ENCODE measurements around the gene FBXO15.
A peak's percentile ranks its signal among the peaks of the same experiment; 100 is the strongest.

Gene FBXO15, protein sequence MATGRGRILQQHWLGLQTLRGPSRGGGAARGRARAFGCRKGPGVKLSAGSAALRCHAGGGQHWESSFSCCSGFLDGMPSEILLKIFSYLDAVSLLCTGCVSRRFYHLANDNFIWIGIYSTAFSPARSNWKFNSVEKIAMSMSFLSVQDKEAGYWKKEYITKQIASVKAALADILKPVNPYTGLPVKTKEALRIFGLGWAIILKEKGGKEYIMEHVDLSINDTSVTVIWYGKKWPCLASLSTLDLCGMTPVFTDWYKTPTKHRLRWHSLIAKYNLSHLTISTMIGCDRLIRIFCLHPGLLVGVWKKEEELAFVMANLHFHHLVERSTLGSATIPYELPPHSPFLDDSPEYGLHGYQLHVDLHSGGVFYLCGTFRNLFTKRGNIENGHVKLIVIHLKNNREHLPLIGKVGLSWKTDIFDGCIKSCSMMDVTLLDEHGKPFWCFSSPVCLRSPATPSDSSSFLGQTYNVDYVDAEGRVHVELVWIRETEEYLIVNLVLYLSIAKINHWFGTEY

DNA sequence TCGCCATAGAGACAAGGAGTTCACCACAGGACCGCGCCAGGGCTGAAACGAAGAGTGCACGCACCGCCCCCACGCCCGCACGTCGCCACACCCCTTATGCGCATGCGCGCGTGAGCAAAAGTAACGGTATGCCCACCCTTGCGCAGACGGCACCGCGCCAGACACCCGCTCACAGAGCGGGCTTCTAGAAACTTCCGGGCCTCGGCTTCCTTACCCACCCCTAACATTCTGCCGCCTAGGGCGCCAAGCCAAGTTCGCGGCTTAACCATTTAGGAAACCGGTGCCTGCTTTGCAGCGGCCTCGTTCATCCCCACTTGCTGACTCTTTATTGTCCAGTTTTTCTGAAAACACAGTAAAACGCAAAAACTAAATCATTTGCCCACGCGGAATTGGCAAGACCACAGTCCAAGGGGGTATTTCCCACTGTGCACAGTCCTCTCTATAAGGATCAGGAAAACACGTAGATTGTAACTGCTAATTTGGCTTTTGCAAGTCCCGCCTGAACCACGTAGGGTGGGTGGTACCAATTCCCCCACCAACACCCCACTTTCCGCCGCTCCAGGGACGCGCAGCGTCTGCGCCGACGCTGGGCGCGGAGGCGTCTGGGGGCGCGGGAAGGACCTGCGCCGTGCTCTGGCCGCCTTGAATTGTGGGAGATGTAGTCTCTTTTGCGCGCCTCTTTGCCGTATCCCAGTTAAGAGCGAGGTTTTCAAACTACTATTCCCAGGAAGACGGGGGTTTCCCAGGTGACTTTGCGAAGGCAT lies at the start of gene FBXO15, which contains the start of gene TIMM21:
Gene FBXO15, minus strand, starts transcription at position 56 of the 764 bp plus-strand sequence. Its CDS starts 49 bp downstream, at position 7.
Gene TIMM21, plus strand, starts transcription at position 745 of the 764 bp plus-strand sequence. CDS start 286 bp downstream, outside the sequence.
- peak; percentile 81 to 84 for DNase-seq

DNA sequence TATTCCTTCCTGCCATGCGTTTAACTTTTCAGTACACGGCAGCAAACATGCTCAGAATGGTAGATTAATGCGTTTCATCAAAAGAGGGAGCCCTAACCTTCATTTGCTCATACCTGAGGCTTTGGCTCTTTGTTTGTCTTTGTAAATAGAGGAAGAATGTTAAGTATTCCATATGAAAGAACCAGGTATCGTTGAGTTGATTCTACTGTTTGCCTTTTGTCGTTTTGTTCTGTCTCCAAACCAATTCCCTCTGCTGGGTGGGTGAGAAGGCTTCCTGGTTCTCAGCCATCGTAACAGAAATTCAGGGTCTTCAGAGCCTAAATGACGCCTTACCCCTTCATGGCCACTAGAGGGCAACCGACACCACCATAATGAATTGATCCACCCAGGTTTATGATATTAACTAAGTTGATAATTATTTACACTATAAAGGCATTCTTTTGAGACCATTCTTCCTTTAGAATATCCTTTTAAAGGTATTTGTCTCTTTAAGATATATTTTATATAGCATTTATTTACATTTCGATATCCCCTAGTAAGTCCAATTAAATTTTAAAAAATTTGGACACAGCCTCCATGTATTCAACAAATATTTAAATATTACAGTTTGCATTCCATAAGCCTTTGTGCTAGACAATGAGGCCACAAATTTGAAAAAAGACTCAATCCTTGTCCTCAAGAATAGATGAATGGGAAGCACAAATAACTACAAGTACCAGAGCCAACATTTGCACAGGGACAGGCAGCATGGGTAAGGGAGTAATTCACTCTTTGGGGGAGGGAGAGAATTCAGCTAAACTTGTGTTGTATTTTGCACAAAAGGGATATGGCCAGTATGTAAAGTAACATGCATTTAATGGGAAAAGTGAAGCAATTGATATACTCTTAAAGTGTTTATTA lies 48.8 kb upstream of the FBXO15 start:
- DNase-seq: peak in 1 of 2 experiments; percentile 55

DNA sequence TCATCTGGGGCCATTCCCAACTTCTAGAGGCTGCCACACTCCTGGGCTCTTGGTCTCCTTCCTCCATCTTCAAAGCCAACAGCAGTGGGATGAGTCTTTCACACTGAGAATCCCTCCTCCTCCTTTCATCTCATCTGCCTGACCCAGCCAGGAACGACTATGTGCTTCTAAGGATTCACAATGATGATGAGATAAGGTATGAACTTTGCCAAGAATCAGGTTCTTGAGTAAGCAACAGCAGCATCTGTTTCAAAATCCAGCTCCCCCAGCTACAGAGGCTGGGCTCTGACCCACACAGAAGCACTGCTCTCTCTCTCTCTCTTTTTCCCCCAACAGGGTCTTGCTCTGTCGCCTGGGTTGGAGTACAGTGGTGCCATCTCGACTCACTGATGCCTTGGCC lies 47.1 kb upstream of the FBXO15 start:
- no peak for DNase-seq

DNA sequence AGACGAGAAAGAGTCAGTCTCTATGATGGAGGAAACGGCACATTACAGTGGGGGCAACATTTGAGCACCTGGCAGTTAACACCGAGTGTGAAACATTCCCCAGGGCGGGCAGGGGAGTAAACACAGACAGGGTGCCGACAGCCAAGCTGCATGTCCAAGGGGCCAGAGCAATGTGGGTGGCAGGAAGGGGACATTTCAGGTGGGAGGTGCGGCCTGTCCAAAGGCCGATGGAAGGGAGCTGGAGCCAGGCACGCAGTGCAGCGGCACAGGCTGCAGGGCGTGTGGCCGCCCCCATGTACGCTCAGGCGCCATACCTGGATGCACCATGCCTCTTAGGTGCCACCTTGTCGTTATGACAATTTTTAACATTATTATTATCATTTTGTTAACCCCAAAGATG lies 43.9 kb upstream of the FBXO15 start:
- DNase-seq: no peak

DNA sequence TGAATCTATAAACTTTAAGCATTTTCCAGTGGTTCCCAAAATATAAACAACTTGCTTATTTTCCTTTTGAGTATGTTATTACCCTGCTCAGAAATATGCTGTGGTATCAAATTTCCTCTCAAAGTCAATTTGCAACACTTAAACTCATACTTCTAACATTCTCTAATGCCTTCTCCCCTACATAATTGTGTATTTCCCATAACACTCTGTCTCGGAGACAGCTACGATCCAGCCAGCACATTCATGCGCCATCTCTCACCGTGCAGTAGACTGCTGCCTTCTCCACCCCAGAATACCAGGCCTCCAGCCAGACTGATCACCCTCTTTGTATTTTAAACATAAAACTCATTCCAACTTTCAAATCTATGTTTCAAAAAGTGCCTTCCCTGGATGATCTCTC lies 42.5 kb upstream of the FBXO15 start:
- no peak for DNase-seq

DNA sequence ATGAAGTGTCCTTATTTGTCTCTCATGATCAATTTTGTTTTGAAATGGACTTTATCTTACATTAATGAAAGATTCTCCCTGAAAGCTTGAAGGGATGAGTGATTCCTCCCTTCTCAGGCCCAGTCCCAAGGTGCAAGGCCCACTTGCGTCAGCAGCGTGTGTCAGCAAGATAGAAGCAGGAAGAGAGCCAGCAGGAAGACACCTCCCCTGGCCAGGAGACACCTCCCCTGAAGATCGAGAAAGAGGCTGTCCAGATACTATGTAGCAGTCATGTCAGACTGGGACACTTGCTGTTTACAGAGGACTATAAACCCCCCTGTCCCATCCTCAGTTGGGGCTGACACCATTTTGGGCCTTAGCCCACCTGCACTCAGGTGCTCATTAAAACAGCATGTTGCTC lies 39.0 kb upstream of the FBXO15 start:
- no peak for DNase-seq

DNA sequence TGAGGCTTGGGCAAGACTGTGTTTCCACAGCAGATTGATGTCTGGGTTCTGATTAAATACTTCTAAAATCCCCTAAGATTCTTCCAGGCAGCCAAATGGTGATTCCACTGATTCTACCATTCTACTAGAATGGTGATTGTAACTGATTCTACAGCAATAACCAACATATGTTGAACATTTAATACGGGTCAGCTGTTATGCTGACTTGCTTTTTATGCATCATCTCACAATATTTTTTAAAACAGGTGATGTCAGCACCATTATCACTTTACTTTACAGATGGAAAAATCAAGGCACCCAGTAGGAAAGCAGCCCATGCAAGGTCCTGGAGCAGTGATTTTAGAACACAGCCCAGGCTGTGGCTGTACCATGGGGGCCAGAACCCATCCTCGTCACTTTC lies 38.2 kb upstream of the FBXO15 start:
- no peak for DNase-seq

DNA sequence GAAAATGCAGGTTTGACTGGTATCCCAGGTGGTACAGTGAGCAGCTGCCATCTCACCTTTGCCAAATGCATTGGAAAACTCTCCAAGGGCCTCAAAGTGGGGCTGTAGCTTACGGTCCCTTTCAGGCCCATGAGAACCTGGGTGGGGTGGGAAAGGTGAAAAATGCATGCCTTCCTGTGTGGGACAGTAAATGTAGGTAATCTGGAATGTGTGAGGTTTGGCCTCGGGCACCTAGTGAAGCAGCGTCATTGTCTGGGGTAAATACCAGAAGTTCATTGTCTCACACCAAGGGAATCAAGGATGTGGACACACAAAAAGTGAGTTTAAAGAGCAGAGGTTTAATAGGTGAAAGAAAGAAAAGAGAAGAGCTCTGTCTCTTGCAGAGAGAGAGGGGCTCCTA lies 37.2 kb upstream of the FBXO15 start:
- no peak for DNase-seq

DNA sequence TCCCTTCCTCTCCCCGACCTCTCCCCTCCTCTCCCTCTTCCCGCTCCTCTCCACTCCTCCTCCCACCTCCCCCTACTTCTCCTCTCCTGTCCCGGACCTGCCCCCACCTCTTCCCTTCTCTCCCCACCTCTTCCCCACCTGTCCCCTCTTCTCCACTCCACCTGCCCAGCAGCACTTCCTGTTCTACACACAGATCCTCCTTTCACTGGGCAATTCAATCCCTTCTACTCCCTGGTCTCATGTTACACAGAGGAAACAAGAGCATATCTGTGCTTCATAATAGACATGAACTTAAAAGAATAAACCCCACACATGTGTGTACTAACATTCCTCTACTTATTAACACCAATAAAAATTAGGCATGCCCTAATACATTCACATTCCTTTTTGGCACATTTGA lies 35.5 kb upstream of the FBXO15 start:
- no peak for DNase-seq

DNA sequence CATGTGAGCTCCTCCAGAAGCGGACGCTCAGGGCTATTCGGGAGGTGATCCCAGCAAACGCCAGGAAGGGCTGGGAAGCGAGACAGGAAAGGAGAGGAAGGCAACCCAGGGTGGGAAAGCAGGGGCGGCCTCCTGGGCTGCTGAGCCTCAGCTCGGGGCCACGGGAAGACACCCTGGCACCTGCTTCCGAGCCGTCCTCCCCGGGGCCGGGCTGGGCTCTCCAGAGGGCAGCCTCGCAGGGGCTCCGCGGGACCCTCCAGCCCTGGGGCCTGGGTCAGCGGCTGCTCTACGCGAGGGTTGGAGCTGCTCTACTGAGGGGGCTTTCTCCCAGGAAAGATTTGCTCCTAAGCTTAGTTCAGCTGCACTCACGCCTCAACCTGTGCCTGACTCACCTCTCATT lies 34.7 kb upstream of the FBXO15 start:
- DNase-seq: no peak

DNA sequence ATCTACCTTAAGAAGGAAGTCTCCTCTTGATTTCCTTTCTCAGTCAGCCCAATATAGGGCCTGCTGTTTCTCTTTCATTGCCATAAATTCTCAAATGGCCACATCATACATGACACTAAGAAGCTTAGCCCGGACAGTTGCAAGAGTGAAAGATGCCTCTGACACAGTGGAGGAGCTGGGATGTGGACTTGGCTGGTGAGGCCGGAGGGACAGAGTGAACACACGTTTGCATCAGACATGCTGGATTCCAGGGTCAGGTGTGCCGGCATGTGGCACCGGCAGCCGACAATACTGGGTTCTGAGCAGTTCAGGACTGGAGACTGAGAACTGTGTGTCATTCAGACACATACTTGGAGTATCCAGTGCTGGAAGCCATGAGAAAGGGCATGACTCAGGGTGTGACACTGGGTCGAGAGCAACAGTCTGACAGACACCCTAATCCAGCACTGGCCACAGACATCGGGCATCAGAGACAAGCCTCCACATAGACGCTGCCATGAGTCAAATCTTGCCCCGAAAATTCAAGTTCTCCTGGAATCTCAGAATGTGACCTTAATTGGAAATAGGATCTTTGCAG lies 32.1 kb upstream of the FBXO15 start:
- no peak for DNase-seq

DNA sequence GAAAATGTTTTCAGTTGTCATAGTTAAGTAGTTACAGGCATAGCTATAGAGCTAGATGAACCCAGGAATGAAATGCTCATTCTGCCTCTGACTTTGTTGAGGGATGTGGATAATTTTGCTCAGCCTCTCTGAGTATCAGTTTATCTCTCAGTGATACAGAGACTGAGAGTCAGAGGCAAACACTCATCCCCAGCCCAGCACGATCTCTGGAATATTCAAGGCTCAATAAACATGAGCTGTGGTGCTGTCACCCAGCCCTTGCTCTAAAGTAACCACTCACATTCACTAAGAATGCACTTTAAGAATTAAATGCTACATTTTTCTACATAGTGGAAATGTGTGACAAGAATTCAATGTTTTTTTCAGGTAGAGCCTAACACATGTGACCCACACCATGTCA lies 31.2 kb upstream of the FBXO15 start:
- no peak for DNase-seq

DNA sequence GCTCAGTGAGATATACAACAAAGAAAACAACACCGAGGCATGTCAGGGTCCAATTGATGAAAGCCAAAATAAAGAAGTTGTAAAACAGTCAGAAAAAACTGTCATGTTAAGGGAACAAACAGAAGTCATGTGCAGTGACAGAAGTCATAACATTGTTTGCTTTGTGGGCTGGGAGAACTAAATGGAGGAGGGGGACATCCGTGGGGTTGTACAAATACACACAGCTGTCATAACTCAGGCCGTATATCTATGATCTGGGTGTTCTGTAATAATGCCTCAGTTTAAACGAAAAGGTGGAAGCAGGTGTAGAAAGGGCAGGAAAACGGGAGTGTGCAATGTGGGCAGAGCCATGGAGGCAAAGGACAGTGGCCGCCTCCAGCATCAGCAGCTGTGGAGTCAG lies 28.0 kb upstream of the FBXO15 start:
- DNase-seq: no peak

DNA sequence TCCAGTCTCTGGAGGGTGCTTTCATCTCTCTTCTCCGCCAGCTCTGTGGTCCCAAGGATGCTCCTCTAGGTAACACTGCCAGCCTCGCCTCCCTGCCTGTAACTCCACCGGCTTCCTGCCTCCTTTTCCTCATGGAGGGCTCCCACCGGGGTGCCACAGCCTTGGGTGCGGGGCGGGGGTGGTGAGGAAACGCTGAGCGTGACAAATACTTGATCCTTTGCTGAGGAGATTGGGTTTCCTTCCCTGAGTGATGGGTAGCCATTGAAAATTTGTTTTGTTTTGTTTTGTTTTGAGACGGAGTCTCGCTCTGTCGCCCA lies 25.8 kb upstream of the FBXO15 start:
- DNase-seq: no peak

DNA sequence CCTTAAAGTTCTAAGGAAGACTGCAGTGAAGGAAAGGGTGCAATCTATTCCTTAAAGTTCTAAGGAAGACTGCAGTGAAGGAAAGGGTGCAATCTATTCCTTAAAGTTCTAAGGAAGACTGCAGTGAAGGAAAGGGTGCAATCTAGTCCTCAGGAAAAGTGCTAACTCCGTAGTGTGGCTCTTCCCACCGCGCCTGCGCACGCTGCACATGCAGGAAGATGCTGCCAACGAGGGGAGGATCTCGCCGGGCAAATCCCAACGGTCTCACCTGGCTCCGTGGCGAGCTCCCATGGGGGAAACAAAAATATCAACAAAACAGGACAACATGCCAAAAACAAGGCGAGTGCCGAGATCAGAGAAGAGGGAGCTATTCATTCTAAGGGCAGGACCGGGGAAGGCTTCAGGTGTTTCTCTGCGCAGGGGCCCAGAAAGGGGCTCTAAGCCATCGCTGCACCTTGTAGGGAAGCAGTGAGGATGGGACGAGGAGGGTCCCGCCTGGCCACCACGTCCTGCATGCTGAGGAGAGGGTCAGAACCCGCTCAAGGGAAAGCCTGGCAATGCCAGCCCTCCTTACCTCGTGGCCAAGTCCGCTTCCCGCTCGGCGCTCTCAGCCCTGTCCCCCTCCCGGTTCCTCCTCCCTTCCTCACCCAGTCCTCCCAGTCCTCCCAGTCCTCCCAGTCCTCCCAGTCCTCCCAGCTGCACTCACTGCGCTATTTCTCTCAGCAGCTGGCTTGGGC lies 25.2 kb upstream of the FBXO15 start:
- DNase-seq: no peak

DNA sequence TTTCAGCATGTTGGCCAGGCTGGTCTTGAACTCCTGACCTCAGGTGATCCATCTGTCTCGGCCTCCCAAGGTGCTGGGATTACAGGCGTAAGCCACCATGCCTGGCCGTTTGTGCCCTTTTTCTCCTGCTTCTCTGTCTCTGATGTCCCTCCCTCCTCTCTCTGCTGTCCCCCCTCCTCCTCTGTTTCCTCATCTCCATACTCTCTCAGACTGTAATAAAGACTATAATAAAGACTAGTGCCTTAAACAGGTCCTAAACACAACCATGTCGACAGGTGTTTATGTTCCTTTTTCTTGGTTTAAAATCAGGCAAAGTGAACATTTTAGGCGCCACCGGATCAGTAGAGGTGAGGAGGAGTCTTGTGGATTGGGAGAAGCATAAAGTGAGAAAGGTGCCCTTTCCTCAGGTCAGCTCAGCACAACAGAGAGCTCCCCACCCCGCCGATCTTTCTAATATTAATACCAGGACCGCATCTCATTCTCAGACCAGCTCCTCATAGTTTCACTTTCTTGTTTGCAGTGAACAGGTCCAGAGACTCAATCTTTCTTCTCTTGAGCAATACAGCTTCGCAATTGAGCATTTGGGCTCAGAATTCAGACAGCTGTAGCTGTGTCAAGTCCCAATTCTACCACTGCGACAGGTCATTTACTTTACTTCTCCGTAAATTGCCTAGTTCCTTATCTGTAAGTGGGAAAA lies 24.4 kb upstream of the FBXO15 start:
- DNase-seq: no peak

DNA sequence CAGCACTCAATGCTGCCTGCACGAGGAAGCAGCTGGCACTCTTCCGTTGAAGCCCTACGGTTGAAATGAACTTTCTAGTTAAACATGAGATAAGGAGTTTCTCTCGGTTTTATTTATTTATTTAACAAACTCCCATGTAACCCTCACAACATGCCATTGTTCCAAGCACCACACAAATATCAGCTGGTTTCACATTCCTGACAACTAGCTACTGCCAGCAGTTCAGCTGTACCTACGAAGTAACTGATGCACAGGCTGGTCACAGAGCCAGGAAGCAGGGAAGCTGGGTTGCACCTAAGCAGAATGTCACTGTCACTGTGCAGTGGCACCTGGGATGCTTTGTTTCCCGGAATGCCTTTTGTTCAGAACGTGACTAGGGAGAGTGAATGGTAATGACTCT lies 18.8 kb upstream of the FBXO15 start:
- DNase-seq: no peak

DNA sequence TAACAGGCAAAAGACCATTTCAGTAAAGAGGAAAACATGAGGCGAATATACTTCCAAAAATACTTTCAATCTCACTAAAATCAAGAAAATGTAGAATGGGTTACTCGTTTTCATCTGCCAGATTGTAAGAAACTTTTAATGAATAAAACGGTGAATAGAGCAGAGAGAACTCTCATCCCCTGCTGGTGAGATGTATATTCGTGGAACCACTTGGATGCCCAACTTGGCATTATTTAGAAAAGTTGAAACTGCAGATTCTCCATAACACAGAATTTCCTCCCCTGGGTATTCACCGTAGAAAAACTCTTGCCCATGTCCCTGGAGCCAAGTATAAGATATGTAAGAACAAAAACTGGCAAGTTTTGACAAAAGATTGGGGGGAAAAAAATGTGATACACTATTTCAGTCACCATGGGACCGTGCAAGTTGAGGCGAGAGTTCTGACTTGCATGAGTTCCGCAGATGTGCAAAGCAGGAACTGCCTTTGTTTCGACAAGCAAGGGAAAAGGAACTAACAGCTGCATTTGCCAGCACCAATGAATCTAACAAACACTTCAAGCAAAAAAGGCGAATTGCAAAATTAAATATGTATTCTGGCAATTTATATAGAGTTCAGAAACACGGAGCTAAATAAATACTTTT lies 15.5 kb upstream of the FBXO15 start:
- DNase-seq: no peak

DNA sequence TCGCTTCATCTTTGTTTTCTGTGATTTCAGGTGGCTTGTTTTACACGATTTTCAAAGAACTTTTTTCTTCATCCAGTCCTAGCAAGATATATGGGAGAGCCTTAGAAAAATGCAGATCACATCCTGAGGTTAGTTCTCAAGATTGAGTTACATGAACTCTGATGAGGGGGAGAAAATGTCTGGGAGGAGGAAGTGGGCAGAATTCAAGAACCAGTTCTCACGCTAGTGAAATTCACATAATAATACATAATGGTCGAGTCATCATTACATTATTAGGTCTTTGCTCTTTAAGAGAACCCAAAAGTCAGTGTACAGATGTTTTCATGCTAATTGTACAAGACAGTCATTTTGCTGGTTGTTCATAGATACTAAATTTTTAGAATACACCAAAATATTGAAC lies 7.6 kb upstream of the FBXO15 start:
- DNase-seq: no peak

DNA sequence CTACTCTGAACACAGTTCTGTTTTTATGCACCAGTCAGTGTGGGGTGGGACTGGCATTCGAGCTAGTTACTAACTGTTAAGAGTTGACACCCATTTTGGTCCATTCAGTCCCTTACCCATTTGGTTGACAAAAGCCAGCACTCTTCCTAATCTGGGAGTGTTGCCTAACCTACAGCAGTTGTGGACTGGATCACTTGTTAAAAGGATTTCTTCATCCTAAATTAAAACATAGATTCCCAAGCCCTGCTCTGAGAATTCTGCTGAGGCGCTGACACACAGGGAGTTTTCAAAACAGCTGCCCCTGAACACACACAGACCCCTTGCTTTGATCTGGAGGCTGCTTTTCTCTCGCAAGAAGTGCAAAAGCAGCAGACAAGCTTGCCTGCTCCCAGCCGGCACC lies 7.1 kb upstream of the FBXO15 start:
- DNase-seq: no peak

DNA sequence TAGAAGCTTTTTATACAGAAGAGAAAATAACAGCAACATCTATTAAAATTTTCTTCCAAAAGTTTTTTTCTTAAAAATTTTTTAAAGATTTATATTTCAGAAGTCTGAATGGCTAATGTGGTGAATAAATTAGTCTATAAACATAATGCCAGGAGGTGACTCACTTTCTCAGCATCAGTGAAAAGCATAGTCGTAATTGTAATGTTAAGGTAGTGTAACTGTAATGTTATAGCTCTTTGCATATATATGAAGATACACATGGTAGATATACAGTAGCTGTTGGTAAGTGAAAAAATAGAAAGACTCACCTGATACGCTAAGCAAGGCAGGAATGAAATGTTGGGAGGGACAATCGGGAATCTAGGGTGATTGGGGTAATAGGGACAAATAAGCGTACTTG lies 6.2 kb upstream of the FBXO15 start:
- DNase-seq: no peak

All from cerebellar nuclear complex (tissue), 1 donor.